ENCODE measurements around the gene ZNF691. TPM values are rescaled to one million over a fixed set of nuclear protein-coding genes. Genes with fewer than 3 reads are reported as not detected.

ZNF691 gene
- polyA plus RNA-seq, 3 donors, result 18.2 to 20.8 (median 19.9) TPM

DNA sequence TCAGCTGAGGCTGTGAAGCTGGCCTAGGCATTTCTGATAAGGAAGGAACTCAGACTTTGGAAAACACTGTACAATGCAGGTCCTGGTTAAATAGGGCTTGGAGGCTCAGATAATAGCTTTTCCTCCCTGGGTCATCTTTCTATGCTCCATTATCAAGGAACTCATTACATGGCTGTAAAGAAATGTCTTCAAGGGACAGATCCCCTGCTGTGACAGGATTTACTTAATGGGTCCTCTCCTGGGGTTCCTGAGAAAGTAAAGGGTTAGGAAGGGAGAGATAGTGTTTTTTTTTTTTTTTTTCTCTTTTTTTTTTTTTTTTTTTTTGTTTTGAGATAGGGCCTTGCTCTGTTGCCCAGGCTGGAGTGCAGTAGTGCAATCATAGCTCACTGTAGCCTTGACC is 15.1 kb upstream of the ZNF691 start:
- DNase-seq (ENCODE audit: low read depth in 3 of 3, low spot score in 2 of 3), result no peak

DNA sequence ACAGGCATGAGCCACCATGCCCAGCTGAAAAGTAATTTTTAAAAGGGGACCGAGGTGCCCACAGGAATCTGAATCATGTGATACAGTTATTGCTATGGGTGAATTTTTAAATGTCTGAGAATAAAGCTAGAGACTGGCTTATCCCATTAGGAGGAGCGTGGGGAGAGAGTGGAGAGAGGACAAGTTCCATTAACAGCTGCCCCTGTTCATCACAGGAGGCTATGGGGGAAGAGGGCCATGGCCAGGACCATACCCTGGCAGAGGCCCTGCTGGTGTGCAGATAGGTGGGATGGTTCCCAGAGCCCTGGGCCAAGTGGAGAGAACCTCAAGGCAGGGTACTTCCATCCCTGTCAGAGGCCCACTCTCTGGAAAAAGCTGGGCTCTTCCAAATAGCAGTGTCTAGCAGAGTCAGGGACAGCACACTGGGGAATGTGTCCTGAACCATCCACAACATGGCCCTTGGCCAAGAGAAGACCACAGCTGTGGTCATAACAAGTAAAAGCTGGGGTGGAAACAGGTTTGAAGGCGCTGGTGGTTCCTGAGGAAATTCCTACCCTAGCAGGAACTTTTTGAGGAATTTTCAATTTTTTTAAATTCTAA is 13.7 kb upstream of the ZNF691 start:
- no peak for DNase-seq (ENCODE audit: low read depth in 3 of 3, low spot score in 2 of 3)

GRCh38 chr1:42833981-42834380 is 12.4 kb upstream of the ZNF691 start:
- no peak for DNase-seq (ENCODE audit: low read depth in 3 of 3, low spot score in 2 of 3)

- DNase-seq (ENCODE audit: low read depth in 3 of 3, low spot score in 2 of 3), result no peak
Measured at GRCh38 chr1:42834803-42835202, 11.6 kb upstream of the ZNF691 start.

DNA sequence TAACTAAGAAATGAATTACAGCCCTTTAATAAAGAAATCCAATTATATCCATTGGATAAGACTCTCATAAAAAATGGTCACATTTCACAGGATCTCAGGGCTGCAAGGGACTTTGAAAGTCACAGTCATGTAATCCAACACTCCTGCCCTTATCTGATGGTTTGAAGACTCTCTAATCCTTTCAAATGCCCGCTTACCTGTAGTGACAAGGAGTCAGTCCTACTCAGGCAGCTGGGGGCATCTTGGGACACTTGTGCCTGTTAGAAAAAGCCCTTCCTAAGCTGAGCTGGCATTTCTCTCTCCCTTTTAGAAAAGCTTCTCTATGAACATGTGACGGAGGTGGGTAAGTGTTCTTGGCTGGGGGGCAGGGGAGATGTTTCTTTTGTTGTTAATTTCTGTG is 11.0 kb upstream of the ZNF691 start:
- no peak for DNase-seq (ENCODE audit: low read depth in 3 of 3, low spot score in 2 of 3)

GRCh38 chr1:42837709-42838108 is 8.7 kb upstream of the ZNF691 start:
- DNase-seq (ENCODE audit: low read depth in 3 of 3, low spot score in 2 of 3), result no peak

GRCh38 chr1:42838482-42839190 is 7.8 kb upstream of the ZNF691 start:
- no peak for DNase-seq (ENCODE audit: low read depth in 3 of 3, low spot score in 2 of 3)

- DNase-seq (ENCODE audit: low read depth in 3 of 3, low spot score in 2 of 3), result no peak
Measured at GRCh38 chr1:42841010-42841409, 5.4 kb upstream of the ZNF691 start.

DNA sequence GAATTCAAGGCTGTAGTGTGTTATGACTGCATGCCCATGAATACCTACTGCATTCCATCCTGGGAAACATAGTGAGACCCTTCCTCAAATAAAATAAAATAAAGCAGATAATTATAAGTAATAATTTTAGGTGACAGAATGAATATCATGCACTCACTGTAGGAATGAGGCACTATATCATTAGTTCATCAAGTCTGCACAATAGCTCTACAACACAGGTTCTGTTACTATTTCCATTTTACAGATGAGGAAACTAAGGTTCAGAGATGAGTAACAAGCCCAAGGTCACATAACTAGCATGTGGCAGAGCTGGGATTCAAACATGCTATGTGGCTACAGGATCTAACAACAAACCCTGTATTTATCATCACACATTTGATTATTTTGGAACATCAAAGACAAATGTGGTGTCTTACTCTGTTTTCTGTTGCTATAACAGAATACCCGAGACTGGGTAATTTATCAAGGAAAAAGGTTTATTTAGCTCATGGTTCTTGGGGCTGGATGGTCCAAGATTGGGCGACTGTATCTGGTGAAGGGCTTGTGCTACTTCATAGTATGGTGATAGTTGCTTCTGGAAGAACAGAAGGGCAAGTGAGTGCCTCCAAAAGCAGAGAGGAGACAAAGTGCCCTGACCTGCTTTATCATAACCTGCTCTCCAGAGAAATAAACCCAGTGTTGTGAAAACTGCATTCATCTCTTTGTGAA is 4.8 kb upstream of the ZNF691 start:
- no peak for DNase-seq (ENCODE audit: low read depth in 3 of 3, low spot score in 2 of 3)

DNA sequence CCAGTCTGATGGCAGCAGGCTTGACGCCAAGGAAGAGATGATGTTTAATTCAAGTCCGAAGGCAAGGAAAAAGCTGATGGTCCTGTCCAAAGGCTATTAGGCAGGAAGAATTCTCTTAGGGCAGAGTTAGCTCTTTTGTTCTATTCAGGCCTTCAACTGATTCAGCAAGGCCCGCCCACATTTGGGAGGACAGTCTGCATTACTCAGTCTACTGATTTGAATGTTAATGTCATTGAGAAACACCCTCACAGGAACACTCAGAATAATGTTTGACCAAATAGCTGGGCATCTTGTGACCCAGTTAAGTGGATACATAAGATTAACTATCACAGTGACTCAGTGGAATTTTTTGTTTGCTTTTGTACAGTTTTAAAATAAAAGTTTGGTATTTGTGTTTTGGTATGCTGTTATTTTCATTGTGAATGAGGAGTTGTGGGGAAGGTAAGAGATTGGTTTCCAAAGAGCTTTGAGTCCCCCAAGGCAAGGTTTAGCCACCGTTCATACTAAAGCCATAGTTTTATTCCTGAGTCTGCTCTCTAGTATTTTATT is 1.7 kb upstream of the ZNF691 start:
- DNase-seq (ENCODE audit: low read depth in 3 of 3, low spot score in 2 of 3), result no peak

GRCh38 chr1:42845193-42845592 is 1.2 kb upstream of the ZNF691 start:
- DNase-seq (ENCODE audit: low read depth in 3 of 3, low spot score in 2 of 3), result no peak

DNA sequence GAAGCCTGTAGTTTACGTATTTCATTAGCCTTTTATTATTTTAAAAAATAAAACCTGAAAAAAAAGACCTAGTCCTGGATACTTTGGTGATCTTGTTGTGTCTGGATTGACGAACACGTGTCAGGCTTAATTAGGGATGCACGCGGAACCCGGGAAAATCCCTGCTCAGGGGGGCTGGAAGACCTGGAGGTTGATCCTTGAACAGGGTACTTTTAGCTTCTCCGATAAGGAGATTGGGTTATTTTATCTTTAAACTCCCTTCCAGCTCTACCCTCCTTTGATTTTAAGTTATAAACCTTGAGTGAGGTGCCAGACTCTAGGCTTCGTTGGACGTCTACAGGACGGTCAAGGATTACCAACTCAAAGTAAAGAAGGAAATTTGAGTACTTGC is 552 bp upstream of the ZNF691 start:
- no peak for DNase-seq (ENCODE audit: low read depth in 3 of 3, low spot score in 2 of 3)

DNA sequence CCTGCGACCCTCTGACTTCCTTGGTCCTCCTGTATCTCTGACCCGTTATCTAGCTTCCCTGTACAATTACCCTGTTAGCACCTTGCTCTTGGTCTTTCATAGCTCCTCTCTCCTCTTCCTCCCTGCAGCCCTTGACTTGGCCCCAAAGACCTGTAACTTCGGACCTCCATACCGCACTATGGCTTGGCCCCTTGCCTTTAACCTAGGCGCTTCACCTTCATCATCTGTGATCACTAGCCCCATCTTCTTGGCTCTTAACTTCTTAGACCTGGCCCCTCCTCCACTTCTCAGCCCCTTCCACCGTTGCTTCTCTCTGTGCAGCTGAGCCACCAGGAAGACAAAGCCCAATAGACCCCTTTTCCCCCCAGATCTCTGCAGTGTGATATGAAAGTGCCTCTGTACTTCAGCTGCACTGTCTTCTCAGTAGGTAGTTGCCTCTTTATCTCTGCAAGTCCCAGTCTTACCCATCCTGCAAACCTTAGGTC is 740 bp downstream of the ZNF691 start:
- no peak for DNase-seq (ENCODE audit: low read depth in 3 of 3, low spot score in 2 of 3)

DNA sequence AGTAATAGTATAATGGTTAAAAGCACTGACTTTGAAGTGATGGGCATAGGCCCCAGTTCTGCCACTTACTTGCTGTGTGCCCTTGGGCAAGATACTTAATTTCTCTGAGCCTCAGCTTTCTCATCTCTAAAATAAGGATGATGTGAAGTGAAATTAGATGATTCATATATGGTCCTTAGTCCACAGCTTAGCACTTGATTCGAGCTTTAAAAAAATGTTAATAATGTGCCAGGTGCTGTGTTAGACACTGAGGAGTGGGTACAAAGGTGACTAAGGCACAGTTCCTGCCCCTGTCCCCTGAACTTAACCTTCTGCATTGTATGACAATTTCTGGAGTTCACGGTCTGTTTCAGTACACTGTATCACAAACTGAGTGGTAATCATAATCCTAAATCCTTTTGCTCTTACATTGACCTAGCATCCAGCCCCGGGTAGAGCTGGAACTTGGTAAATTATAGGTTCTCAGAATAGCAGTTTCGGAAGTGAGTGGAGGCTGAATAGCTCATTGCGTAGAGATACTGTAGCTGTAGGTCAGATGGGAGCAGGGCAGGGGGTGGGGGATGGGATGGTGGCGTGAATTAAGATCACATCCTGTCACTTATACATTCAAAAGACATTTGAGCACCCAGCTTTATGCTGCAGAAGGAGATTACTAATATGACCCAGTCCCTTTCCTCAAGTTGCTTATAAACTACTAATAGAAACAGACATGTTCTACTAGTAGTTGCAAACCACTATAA is 1.5 kb downstream of the ZNF691 start:
- no peak for DNase-seq (ENCODE audit: low read depth in 3 of 3, low spot score in 2 of 3)

- no peak for DNase-seq (ENCODE audit: low read depth in 3 of 3, low spot score in 2 of 3)
Measured at GRCh38 chr1:42848823-42849537, 2.6 kb downstream of the ZNF691 start.

DNA sequence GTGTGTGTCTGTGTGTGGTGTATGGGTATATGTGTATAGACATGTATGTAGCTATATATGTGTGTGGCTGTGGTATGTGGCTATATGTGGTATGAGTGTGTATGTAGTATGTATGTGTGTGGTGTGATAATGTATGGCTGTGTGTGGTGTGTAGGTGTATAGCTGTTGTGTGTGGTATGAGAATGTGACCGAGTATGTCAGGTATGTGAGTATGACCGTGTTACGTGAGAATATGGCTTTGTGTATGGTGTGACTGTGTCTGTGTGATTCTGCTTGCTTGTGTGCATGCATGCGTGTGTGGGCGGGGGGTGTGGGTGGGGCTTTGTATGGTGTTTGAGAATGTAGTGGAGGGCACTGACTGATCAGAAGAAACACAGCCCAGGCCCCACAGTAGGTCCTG is 3.5 kb downstream of the ZNF691 start:
- DNase-seq (ENCODE audit: low read depth in 3 of 3, low spot score in 2 of 3), result no peak

- no peak for DNase-seq (ENCODE audit: low read depth in 3 of 3, low spot score in 2 of 3)
Measured at GRCh38 chr1:42851420-42851819, 5.0 kb downstream of the ZNF691 start.

DNA sequence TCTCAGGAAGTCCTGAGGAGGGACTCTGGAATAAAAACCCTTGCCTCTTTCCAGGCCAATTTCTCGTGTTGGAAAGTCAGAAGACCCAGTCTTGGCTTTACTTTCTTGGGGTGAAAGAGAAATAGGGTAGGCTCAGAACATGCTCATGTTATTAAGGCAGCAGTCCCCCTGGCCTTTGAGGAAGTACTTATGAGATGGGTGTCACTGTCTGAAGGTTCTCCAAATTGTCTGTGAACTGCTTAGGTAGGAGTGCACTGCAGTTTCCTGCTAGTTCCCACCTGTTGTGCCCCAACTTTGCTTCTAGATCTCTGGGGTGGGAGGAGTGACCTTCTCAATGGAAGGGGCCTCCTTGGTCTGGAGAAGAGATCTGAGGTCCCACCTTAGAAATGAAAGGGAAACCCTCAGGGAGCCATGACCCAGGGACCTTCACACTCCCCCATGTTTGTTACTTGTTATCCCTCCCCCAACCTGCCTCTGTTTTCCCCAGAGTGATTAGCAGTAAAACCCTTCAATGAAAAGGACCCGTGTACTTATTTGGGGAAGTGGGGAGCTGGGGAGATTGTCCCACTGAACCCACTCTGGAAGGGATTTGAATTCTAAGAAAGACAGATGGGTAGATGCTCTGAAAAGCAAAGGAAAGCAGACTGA is 5.7 kb downstream of the ZNF691 start:
- DNase-seq (ENCODE audit: low read depth in 3 of 3, low spot score in 2 of 3), result no peak

DNA sequence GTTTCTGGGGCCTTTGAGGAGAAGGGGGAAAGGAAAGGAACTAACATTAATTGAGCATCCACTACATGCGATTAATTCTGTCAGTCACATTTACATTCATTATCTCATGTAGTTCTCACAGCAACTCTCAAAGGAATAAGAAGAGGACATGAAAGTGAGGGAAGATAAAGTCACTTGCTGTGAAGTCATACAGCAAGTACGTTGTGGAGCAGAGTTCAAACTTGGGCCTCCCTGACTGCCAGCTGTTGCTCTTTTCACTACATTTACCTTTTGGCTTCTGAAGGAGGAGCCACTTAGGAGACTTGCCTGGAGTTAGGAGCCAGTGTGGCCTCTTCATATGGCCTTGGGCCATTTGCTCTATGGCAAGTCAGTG is 6.2 kb downstream of the ZNF691 start:
- DNase-seq (ENCODE audit: low read depth in 3 of 3, low spot score in 2 of 3), result no peak

Measured in right renal cortex interstitium (tissue), 3 donors.